Globus pallidus (tissue), 1 donor: Measurements from ENCODE around the gene UBTD1.
A peak's percentile ranks its signal among the peaks of the same experiment; 100 is the strongest.
"Not testable (repeated sequence)": the region's sequence is repeated elsewhere in the genome, so short reads cannot be mapped to it uniquely, and the experiment has no call there.

Experiments
- DNase-seq: peaks from one replicate; pipeline ENCODE4 v3.0.0-alpha.2; 2015; ENCODE audit warnings: low spot score

The UBTD1 gene

GRCh38 chr10:97563337-97563736 is 64.6 kb downstream of the UBTD1 start:
- no peak for DNase-seq

GRCh38 chr10:97564776-97565175 is 66.1 kb downstream of the UBTD1 start:
- DNase-seq = no peak

- DNase-seq = no peak
Measured at GRCh38 chr10:97566336-97566996, 67.7 kb downstream of the UBTD1 start.

- DNase-seq = no peak
Measured at GRCh38 chr10:97567891-97568290, 69.2 kb downstream of the UBTD1 start.

GRCh38 chr10:97570146-97570788 is 71.5 kb downstream of the UBTD1 start:
- no peak for DNase-seq

GRCh38 chr10:97570789-97571471 is 72.2 kb downstream of the UBTD1 start:
- DNase-seq = no peak

GRCh38 chr10:97571622-97572021 is 72.9 kb downstream of the UBTD1 start:
- DNase-seq = no peak

GRCh38 chr10:97572214-97572989 is 73.7 kb downstream of the UBTD1 start, which contains the start of gene ANKRD2:
Gene ANKRD2 (plus strand): TSS chr10:97572779. CDS start chr10:97572789, 10 bp downstream.
- peak; percentile 78 for DNase-seq

- DNase-seq = no peak
Measured at GRCh38 chr10:97573021-97573420, 74.3 kb downstream of the UBTD1 start.

- DNase-seq = no peak
Measured at GRCh38 chr10:97573672-97574071, 74.9 kb downstream of the UBTD1 start.

GRCh38 chr10:97574374-97575126 is 75.8 kb downstream of the UBTD1 start:
- DNase-seq = no peak

GRCh38 chr10:97575127-97575668 is 76.5 kb downstream of the UBTD1 start:
- no peak for DNase-seq

- DNase-seq = not testable (repeated sequence)
Measured at GRCh38 chr10:97576487-97576886, 77.8 kb downstream of the UBTD1 start.

GRCh38 chr10:97577701-97578100 is 79.0 kb downstream of the UBTD1 start:
- no peak for DNase-seq

GRCh38 chr10:97578171-97578844 is 79.6 kb downstream of the UBTD1 start:
- DNase-seq = no peak

GRCh38 chr10:97580421-97581367 is 82.0 kb downstream of the UBTD1 start:
- no peak for DNase-seq

- DNase-seq = no peak
Measured at GRCh38 chr10:97582169-97582568, 83.4 kb downstream of the UBTD1 start.

- no peak for DNase-seq
Measured at GRCh38 chr10:97583476-97583875, 84.8 kb downstream of the UBTD1 start.

GRCh38 chr10:97584060-97584797 is 85.5 kb downstream of the UBTD1 start, which contains the start of gene HOGA1:
Gene HOGA1 (plus strand): TSS chr10:97584389. CDS start chr10:97584704, 315 bp downstream.
- peak; percentile 96 for DNase-seq
